Measurements from ENCODE around the gene IPO7.
A peak's percentile ranks its signal among the peaks of the same experiment; 100 is the strongest.
"Not testable (repeated sequence)": the region's sequence is repeated elsewhere in the genome, so short reads cannot be mapped to it uniquely, and the experiment has no call there.

Gene IPO7

DNA sequence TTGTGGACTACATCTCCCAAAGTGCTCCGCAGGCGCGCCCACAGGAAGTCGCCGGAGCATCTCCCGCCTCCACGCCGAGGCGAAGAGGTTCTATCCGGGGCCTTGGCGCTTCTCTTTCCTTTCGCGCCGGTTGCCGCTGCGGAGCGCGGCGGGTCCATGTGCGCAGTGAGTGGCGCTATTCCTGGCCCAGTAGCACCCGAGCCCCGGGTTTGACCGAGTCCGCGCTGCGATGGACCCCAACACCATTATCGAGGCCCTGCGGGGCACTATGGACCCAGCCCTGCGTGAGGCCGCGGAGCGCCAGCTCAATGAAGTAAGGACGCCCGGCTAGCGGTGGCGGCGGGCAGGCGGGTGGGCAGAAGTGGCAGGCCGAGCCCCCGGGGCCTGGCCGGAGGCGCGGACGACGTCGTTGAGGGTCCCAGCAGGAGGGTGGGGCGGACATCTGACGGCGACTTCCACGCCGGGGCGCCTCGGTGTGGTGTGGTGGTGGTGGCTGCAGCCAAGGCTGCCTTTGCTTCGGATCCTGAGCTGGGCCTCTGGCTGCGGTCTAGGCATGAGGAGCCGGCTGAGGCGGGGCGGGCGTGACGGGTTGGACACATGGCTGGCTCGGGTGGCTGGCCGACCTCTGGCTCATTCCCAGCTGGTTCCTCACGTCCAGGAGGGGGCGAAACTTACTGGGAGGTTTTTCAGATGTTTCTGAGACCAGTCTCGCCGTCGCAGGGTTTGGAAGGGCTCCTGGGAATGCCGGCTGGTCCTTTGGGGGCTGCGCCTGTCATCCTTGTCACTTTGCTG is at the start of gene IPO7:
IPO7 (plus strand) TSS at position 118 of the 792 bp plus-strand sequence; CDS start at position 230, 112 bp downstream.
- peak; percentile 50 for DNase-seq (ENCODE audit: low read depth, low spot score)

DNA sequence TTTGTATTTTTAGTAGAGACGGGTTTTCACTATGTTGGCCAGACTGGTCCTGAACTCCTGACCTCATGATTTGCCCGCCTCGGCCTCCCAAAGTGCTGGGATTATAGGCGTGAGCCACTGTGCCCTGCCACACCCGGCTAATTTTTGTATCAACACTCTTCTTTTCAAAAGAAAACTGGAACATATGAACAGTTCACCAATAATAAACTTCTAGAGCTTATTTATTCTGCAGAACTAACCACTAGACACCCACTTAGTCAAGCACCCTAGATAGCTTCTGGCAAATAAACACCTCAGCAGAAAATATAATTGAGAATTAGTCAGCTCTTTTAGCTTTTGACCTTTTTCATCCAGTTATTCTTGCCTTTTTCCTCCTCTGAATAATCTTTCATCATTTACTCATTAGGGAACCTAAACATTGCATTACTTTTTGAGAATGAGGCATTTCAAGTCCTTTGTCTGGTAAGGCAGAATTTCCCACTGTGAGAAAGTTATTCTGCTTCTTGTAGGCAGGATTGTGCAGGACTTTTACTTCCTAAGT is 42.7 kb upstream of the IPO7 start:
- no peak for DNase-seq (ENCODE audit: low read depth, low spot score)

GRCh38 chr11:9344061-9344680 is 40.3 kb upstream of the IPO7 start:
- DNase-seq (ENCODE audit: low read depth, low spot score): no peak

GRCh38 chr11:9347100-9347499 is 37.4 kb upstream of the IPO7 start:
- DNase-seq (ENCODE audit: low read depth, low spot score): no peak

DNA sequence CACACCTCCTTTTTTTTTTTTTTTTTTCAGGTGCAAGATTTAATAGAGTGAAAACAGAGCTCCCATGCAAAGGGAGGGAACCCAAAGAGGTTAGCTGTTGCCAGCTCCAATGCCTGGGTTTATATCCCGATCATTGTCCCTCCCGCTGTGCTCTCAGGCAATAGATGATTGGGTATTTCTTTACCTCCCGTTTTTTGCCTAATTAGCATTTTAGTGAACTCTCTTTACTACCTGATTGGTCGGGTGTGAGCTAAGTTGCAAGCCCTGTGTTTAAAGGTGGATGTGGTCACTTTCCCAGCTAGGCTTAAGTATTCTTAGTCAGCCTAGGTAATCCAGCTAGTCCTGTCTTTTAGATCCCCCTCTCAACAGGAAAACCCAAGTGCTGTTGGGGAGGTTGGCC is 36.7 kb upstream of the IPO7 start:
- not testable (repeated sequence) for DNase-seq (ENCODE audit: low read depth, low spot score)

GRCh38 chr11:9351321-9351881 is 33.1 kb upstream of the IPO7 start:
- DNase-seq (ENCODE audit: low read depth, low spot score): no peak

DNA sequence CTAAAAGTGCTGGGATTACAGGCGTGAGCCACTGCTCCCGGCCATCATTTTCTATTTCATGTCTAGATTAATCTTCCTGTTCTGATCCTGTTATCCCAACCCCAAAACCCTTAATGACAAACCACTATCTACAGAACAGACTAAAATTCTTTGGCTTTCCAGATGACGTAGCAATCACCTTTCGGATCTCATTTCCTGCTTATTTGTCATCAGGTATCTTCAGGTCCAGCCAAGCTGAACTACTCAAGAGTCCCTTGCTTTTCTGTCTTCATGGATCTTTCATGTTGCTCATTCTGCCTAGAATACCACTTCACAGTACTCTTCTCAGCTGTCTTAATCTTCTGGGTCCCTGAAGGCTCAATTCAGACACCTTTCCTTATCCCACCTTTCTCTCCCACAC is 27.4 kb upstream of the IPO7 start:
- no peak for DNase-seq (ENCODE audit: low read depth, low spot score)

DNA sequence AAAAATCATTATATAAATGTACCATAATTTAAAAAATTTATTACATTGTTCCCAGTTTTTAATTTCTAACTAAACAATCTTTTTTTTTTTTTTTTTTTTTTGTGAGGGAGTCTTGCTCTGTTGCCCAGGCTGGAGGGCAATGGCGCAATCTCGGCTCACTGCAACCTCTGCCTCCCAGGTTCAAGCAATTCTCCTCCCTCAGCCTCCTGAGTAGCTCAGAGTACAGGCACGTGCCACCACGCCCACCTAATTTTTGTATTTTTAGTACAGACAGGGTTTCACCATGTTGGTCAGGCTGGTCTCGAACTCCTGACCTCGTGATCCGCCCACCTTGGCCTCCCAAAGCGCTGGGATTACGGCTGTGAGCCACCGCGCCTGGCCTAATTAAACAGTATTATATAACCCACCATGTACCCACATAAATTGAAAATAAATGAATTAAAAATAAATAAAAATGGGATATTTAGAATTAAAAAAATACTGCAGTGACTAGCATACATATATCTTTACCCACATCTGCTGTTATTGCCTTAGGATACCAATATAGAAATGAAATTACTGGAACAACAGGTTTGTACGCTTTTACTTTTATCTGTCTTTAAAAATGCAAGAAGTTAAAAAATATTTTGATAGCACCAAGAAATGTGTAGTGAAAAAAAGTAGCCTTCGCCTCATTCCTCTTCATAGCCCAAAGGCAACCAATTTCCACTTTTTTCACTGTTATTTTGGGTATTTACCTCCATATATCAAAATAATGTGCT is 23.4 kb upstream of the IPO7 start:
- not testable (repeated sequence) for DNase-seq (ENCODE audit: low read depth, low spot score)

DNA sequence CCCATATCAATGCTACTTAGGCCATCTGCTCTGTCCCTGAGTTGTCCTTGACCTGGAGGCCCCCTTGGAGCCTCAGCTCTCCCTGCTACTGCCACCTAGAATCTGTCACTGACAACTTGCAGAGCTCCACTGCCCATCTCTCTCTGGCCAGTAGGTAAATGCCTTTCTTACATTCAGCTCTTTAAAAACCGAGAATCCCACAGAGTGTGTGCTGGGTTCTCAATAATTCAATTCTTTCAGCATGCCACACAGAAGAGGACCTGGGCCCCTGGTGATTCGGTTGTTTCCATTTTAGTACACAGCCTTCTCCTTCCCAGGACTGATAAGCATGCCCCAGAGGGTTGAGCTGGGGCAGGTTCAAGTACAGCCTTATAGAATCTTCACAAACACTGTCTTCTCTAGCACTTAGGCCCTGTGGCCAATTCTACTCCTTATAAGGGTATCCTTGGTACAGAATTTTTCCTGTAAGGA is 22.0 kb upstream of the IPO7 start:
- DNase-seq (ENCODE audit: low read depth, low spot score): no peak

DNA sequence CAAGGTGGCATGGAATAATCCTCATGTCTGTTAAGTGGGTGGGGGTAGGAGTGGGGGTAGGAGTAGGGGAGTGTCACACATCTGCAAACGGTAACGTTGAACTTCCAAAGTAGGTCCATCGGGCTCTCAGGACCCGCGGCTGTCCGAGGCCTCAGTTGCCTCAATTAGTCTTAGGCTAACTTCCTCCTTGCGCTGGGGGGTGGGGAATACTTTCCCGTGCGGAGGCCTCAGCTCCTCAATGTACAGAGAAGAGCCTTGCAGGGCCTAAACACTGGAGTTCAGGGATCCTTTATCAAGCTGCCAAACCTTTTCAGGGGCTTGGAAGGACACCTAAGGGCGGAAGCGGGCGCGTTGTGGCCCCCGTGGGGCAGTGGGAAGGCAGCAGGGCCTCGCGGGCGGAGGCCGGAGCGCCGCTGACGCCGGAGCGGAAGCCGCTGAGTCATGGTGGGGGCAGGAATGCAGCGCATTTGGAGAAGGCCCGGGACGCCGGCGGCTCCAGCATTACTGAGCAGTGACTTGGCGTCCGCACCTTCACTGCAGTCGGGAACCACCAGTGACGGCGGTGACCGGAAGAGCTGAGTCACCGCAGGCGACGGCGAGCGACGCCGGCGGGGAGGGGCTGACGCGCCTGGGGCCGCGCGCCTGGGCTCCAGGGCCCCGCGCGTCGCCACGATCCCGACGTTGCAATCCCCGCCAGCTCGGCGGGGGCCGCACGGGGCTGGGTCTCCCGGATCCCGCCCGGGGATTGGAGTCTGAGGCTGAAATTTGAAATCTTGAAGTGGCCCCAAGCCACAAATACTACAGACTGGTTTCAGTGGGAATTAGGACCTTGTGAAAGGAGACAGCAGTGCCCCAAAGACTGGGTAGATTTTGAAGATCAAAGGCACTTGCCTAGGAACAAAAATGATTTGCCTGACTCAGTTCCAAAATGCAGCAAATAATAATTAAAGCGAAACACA is 20.2 kb upstream of the IPO7 start:
- peak; percentile 40 for DNase-seq (ENCODE audit: low read depth, low spot score)

GRCh38 chr11:9367551-9367950 is 16.9 kb upstream of the IPO7 start:
- no peak for DNase-seq (ENCODE audit: low read depth, low spot score)

- no peak for DNase-seq (ENCODE audit: low read depth, low spot score)
These were observed 7.4 kb upstream of the IPO7 start for GRCh38 chr11:9377036-9377435.

DNA sequence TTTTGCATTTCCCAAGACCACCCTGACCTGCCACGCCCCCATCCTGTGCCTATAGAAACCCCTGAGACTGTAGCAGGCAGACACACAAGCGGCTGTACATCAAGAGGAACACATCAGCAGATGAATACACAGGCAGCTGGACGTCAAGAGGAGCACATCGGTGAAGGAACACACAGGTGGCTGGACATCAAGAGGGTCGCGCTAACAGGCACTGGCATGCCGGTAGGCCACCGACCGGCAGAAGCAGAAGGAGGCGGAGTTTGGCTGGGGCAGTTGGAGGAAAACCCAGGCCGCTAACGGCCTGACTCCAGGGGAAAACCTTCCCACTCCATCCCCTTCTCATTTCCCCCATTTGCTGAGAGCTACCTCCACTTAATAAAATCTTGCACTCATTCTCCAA is 5.4 kb upstream of the IPO7 start:
- no peak for DNase-seq (ENCODE audit: low read depth, low spot score)

GRCh38 chr11:9380773-9381172 is 3.7 kb upstream of the IPO7 start:
- DNase-seq (ENCODE audit: low read depth, low spot score): no peak

GRCh38 chr11:9385327-9385899 is 961 bp downstream of the IPO7 start:
- no peak for DNase-seq (ENCODE audit: low read depth, low spot score)

GRCh38 chr11:9386086-9386485 is 1.6 kb downstream of the IPO7 start:
- DNase-seq (ENCODE audit: low read depth, low spot score): no peak

GRCh38 chr11:9386901-9387300 is 2.4 kb downstream of the IPO7 start:
- DNase-seq (ENCODE audit: low read depth, low spot score): no peak

GRCh38 chr11:9396310-9396709 is 11.9 kb downstream of the IPO7 start:
- DNase-seq (ENCODE audit: low read depth, low spot score): no peak

DNA sequence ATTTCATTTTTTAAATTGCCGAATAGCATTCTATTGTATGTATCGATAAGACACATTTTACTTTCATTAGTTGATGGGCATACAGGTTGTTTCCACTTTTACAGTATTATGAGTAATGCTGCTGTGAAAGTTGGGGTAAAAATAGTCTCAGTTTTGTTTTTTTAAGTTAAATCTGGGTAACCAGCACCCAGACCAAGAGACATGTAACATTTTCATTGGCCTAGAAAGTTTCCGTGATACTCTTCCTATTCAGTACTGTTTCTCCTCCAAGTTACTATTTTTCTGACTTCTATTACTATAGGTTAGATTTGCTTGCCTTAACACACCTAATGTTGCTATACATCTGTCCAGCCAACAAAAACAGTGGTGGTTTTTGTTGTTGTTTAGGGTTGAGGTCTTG is 12.3 kb downstream of the IPO7 start:
- no peak for DNase-seq (ENCODE audit: low read depth, low spot score)
